ENCODE measurements around the gene ZFP1. TPM values are rescaled to one million over a fixed set of nuclear protein-coding genes. Genes with fewer than 3 reads are reported as not detected.

The ZFP1 gene
- total RNA-seq, 1 experiment from 2014 or later, result 9.7 TPM

DNA sequence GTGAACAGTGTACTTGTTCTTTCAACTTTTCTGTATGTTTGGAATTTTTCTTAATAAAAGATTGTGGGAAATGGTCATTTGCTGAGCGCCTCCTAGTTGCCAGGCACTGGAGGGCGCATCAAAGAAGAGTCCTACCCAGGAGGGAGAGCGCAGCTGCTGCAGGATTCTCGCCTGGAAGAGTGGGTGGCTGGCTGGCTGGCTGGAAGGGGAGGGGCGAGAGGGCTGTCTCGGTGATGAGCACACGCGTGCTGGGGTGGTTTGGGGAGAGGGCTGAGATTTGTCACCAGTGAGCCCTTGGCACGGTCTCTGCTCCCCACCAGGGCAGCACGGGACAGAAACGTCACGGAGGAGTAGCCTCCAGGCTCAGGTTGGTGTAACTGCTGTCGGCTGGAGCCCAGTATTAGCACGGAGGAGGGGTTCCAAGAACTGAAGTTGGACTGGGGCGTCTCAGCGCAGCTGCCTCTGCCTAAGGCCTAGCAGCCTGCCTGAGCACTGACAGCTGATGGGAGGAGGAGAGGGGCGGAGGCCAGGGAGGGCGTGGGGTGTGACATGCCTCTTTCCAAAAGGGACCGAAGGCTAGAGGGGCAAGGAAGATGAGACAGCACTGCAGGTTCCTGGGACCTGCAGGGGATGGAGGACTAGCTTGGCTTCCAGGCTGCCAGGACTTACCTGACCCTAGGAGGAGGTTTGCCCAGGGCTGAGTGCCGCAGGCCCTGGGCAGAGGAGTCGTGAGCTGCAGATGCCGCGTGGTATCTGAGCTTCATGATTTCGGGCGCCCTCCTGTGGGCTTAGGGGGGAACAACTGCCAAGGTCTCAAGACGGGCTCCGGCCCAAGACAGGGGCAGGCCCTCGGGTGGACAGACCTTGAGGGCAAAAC, 37.4 kb upstream of the ZFP1 start (continued):
- TF ChIP-seq, protein P1, sequence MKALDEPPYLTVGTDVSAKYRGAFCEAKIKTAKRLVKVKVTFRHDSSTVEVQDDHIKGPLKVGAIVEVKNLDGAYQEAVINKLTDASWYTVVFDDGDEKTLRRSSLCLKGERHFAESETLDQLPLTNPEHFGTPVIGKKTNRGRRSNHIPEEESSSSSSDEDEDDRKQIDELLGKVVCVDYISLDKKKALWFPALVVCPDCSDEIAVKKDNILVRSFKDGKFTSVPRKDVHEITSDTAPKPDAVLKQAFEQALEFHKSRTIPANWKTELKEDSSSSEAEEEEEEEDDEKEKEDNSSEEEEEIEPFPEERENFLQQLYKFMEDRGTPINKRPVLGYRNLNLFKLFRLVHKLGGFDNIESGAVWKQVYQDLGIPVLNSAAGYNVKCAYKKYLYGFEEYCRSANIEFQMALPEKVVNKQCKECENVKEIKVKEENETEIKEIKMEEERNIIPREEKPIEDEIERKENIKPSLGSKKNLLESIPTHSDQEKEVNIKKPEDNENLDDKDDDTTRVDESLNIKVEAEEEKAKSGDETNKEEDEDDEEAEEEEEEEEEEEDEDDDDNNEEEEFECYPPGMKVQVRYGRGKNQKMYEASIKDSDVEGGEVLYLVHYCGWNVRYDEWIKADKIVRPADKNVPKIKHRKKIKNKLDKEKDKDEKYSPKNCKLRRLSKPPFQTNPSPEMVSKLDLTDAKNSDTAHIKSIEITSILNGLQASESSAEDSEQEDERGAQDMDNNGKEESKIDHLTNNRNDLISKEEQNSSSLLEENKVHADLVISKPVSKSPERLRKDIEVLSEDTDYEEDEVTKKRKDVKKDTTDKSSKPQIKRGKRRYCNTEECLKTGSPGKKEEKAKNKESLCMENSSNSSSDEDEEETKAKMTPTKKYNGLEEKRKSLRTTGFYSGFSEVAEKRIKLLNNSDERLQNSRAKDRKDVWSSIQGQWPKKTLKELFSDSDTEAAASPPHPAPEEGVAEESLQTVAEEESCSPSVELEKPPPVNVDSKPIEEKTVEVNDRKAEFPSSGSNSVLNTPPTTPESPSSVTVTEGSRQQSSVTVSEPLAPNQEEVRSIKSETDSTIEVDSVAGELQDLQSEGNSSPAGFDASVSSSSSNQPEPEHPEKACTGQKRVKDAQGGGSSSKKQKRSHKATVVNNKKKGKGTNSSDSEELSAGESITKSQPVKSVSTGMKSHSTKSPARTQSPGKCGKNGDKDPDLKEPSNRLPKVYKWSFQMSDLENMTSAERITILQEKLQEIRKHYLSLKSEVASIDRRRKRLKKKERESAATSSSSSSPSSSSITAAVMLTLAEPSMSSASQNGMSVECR (CRISPR knock-in tag; IDR thresholded peaks at IDR 0.05; ENCODE audit: borderline replicate concordance), result no peak
- TF ChIP-seq, protein P2, sequence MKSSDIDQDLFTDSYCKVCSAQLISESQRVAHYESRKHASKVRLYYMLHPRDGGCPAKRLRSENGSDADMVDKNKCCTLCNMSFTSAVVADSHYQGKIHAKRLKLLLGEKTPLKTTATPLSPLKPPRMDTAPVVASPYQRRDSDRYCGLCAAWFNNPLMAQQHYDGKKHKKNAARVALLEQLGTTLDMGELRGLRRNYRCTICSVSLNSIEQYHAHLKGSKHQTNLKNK (CRISPR knock-in tag; IDR thresholded peaks at IDR 0.05), result no peak
- TF ChIP-seq, protein P3, sequence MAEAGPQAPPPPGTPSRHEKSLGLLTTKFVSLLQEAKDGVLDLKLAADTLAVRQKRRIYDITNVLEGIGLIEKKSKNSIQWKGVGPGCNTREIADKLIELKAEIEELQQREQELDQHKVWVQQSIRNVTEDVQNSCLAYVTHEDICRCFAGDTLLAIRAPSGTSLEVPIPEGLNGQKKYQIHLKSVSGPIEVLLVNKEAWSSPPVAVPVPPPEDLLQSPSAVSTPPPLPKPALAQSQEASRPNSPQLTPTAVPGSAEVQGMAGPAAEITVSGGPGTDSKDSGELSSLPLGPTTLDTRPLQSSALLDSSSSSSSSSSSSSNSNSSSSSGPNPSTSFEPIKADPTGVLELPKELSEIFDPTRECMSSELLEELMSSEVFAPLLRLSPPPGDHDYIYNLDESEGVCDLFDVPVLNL (CRISPR knock-in tag; IDR thresholded peaks at IDR 0.05; ENCODE audit: borderline replicate concordance, low read depth), result no peak
- TF ChIP-seq FOXK1 (CRISPR knock-in tag; IDR thresholded peaks at IDR 0.05), result no peak
- TF ChIP-seq ATF1 (CRISPR knock-in tag; IDR thresholded peaks at IDR 0.05), result no peak
- no peak for TF ChIP-seq NR2C2 (CRISPR knock-in tag; IDR thresholded peaks at IDR 0.05)
- no peak for TF ChIP-seq ZNF138 (CRISPR knock-in tag; conservative IDR thresholded peaks at IDR 0.05)
- no peak for TF ChIP-seq JUN (CRISPR knock-in tag; IDR thresholded peaks at IDR 0.05)
- TF ChIP-seq ETV6 (CRISPR knock-in tag; IDR thresholded peaks at IDR 0.05), result 0 out of 2 replicates have a peak, but pooled peaks have one; percentile 7
- TF ChIP-seq TCF7 (CRISPR knock-in tag; IDR thresholded peaks at IDR 0.05; ENCODE audit: low read depth), result no peak
- no peak for TF ChIP-seq GTF2I (CRISPR knock-in tag; conservative IDR thresholded peaks at IDR 0.05)
- peak; percentile 52; the same call in 1 of the 2 replicates for TF ChIP-seq ZNF232 (CRISPR knock-in tag; IDR thresholded peaks at IDR 0.05)
- TF ChIP-seq, protein P4, sequence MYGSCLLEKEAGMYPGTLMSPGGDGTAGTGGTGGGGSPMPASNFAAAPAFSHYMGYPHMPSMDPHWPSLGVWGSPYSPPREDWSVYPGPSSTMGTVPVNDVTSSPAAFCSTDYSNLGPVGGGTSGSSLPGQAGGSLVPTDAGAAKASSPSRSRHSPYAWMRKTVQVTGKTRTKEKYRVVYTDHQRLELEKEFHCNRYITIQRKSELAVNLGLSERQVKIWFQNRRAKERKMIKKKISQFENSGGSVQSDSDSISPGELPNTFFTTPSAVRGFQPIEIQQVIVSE (CRISPR knock-in tag; IDR thresholded peaks at IDR 0.05; ENCODE audit: borderline replicate concordance), result no peak
- peak; percentile 51 for TF ChIP-seq GABPB1 (CRISPR knock-in tag; IDR thresholded peaks at IDR 0.05)
- no peak for TF ChIP-seq ZNF219 (CRISPR knock-in tag; IDR thresholded peaks at IDR 0.05; ENCODE audit: borderline replicate concordance)
- no peak for TF ChIP-seq IRF2 (CRISPR knock-in tag; IDR thresholded peaks at IDR 0.05; ENCODE audit: borderline replicate concordance, low read depth)
- TF ChIP-seq, protein P5, sequence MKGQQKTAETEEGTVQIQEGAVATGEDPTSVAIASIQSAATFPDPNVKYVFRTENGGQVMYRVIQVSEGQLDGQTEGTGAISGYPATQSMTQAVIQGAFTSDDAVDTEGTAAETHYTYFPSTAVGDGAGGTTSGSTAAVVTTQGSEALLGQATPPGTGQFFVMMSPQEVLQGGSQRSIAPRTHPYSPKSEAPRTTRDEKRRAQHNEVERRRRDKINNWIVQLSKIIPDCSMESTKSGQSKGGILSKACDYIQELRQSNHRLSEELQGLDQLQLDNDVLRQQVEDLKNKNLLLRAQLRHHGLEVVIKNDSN (CRISPR knock-in tag; IDR thresholded peaks at IDR 0.05), result peak; percentile 56; the same call in 1 of the 2 replicates
- TF ChIP-seq JAZF1 (CRISPR knock-in tag; IDR thresholded peaks at IDR 0.05), result no peak
- TF ChIP-seq TEAD4 (CRISPR knock-in tag; IDR thresholded peaks at IDR 0.05), result no peak
- TF ChIP-seq KAT7 (CRISPR knock-in tag; IDR thresholded peaks at IDR 0.05; ENCODE audit: borderline replicate concordance), result no peak
- no peak for TF ChIP-seq OVOL2 (CRISPR knock-in tag; IDR thresholded peaks at IDR 0.05; ENCODE audit: borderline replicate concordance)
- no peak for TF ChIP-seq MYBL2 (CRISPR knock-in tag; IDR thresholded peaks at IDR 0.05)
- TF ChIP-seq RORB (CRISPR knock-in tag; IDR thresholded peaks at IDR 0.05), result no peak
- TF ChIP-seq, protein P6, sequence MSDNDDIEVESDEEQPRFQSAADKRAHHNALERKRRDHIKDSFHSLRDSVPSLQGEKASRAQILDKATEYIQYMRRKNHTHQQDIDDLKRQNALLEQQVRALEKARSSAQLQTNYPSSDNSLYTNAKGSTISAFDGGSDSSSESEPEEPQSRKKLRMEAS (CRISPR knock-in tag; IDR thresholded peaks at IDR 0.05), result peak; percentile 82
- TF ChIP-seq, protein P7, sequence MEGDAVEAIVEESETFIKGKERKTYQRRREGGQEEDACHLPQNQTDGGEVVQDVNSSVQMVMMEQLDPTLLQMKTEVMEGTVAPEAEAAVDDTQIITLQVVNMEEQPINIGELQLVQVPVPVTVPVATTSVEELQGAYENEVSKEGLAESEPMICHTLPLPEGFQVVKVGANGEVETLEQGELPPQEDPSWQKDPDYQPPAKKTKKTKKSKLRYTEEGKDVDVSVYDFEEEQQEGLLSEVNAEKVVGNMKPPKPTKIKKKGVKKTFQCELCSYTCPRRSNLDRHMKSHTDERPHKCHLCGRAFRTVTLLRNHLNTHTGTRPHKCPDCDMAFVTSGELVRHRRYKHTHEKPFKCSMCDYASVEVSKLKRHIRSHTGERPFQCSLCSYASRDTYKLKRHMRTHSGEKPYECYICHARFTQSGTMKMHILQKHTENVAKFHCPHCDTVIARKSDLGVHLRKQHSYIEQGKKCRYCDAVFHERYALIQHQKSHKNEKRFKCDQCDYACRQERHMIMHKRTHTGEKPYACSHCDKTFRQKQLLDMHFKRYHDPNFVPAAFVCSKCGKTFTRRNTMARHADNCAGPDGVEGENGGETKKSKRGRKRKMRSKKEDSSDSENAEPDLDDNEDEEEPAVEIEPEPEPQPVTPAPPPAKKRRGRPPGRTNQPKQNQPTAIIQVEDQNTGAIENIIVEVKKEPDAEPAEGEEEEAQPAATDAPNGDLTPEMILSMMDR (IDR thresholded peaks at IDR 0.05), result peak; percentile 80
- TF ChIP-seq, protein P8, sequence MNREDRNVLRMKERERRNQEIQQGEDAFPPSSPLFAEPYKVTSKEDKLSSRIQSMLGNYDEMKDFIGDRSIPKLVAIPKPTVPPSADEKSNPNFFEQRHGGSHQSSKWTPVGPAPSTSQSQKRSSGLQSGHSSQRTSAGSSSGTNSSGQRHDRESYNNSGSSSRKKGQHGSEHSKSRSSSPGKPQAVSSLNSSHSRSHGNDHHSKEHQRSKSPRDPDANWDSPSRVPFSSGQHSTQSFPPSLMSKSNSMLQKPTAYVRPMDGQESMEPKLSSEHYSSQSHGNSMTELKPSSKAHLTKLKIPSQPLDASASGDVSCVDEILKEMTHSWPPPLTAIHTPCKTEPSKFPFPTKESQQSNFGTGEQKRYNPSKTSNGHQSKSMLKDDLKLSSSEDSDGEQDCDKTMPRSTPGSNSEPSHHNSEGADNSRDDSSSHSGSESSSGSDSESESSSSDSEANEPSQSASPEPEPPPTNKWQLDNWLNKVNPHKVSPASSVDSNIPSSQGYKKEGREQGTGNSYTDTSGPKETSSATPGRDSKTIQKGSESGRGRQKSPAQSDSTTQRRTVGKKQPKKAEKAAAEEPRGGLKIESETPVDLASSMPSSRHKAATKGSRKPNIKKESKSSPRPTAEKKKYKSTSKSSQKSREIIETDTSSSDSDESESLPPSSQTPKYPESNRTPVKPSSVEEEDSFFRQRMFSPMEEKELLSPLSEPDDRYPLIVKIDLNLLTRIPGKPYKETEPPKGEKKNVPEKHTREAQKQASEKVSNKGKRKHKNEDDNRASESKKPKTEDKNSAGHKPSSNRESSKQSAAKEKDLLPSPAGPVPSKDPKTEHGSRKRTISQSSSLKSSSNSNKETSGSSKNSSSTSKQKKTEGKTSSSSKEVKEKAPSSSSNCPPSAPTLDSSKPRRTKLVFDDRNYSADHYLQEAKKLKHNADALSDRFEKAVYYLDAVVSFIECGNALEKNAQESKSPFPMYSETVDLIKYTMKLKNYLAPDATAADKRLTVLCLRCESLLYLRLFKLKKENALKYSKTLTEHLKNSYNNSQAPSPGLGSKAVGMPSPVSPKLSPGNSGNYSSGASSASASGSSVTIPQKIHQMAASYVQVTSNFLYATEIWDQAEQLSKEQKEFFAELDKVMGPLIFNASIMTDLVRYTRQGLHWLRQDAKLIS (CRISPR knock-in tag; IDR thresholded peaks at IDR 0.05; ENCODE audit: borderline replicate concordance), result no peak
